Activated gamma-delta T cell treated with Interleukin-2 at 50 U/mL for 16 hours (primary cell): ENCODE measurements around the gene SYNC.
"Not testable (repeated sequence)": the region's sequence is repeated elsewhere in the genome, so short reads cannot be mapped to it uniquely, and the experiment has no call there.

ENCODE experiments used
- DNase-seq: peaks from one replicate; pipeline ENCODE4 v3.0.0-alpha.2; 2020

Gene SYNC

DNA sequence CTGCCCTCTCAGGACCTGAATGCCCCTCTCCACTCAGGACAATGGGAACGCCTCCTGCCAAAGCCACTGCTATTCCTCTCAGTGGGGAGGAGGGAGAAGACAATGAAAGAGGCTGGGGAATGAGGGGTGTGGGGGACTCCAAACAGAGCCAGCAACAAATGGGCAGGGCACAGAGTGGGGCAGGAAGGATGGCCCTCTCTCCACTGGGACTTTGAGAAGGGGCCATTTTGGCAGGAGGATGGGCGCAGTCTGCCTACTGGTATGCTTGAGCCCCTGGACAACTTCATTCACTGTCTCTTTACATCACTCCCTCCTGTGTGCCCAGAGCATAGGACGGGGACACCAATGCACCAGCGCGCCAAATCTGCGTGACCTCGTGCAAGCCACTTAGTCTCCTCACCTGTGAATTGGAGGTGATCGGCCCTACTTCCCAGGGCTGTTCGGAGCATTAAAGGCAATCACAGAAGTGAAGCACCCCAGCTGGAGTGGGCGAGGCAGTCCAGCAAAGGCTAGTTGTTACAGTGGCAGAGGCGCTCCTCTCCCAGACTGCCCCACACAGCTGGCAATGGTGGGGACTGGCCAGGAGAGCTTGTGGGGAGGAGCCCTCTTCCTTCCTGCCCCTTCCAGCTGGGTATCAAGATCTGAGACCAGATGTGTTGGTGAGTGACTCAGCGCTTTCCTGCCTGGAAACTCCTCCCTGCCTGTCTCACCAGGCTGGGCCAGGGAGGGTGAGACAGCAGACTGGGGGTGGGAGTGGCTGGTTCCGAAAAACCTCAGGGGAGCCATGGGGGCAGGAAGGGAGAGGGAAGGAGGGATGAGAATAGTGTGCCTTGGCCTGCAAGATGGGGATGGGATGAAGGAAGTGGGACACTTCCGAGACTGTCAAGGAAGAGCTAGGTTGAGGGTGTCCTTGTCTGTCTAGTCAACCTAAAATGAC is 22.4 kb upstream of the SYNC start:
- no peak for DNase-seq

DNA sequence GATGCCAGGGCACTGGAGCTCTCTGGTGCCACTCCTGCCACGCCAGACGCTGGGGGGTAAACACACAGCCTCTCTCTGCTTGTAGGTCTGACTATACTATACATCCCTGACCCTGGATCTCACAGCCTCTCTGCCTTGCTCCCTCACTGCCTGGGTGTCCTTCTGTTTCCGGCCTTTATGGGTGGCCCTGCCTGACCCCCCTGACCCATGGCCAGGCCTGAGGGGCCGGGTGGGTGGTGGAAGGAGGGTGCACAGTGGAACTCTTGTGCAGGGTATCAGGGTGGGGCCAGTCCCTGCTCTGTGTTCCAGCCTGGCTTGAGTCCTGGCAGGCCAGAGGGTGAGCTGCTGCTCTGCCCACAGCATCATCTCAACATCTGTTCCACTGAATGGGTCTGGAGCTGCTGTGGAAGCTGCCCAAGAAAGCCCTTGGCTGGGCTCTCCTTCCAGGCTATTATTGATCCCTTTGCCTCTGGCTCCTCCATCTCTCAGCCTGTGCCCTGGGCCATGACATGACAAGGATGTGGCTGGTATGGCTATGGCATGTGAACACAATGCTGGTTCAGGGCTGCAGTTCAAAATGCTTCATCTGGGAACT is 17.2 kb upstream of the SYNC start:
- DNase-seq = no peak

DNA sequence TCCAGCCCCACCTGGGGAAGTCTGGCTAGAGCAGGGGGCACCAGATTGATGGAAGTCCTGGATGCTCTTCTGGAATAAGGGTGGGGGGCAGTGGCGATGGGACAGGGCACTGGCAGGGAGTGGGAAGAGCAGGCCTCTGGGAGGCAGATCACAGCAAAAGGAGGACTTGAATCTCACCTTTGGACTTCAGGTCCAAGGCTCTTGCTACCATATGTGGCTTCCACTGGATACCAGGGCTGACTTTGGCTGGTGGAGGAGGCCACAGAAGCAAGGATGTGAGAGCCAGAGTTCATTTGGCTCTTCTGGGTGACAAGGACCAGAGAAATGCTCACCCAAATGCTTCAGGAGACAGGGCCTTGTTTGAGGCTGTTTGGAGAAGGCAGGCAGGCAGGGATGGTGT is 16.0 kb upstream of the SYNC start:
- no peak for DNase-seq

DNA sequence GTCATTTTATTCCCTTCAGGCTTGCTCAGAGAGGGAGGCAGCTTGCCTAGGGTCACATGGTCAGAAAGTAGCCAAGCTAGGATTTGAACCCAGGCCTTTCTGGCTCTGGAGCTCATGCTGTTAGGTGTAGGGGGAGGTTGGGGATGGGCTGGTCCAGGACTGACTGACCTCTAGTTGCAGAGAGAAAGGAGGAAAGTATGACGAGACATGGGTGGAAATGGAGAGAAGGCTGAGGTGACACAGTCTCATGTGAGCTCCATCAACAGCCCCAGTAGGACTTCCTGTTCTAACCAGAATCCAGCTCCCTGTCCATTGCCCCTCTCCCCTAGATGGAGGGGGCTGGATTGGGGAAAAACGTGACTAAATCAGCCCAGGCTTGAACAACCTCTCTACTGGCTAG is 15.5 kb upstream of the SYNC start:
- DNase-seq = no peak

DNA sequence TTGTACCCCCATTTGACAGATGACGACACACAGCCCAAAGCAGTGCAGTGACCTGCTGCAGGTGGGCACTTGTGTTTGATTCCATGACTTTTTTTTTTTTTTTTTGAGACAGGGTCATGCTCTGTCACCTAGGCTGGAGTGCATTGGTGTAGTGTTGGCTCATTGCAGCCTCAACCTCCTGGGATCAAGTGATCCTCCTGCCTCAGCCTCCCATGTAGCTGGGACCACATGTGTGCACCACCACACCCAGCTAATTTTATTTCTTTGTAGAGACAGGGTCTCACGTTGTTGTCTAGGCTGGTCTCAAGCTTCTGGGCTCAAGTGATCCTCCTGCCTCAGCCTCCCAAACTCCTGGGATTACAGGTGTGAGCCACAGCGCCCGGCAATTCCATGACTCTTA is 14.9 kb upstream of the SYNC start:
- DNase-seq = no peak

DNA sequence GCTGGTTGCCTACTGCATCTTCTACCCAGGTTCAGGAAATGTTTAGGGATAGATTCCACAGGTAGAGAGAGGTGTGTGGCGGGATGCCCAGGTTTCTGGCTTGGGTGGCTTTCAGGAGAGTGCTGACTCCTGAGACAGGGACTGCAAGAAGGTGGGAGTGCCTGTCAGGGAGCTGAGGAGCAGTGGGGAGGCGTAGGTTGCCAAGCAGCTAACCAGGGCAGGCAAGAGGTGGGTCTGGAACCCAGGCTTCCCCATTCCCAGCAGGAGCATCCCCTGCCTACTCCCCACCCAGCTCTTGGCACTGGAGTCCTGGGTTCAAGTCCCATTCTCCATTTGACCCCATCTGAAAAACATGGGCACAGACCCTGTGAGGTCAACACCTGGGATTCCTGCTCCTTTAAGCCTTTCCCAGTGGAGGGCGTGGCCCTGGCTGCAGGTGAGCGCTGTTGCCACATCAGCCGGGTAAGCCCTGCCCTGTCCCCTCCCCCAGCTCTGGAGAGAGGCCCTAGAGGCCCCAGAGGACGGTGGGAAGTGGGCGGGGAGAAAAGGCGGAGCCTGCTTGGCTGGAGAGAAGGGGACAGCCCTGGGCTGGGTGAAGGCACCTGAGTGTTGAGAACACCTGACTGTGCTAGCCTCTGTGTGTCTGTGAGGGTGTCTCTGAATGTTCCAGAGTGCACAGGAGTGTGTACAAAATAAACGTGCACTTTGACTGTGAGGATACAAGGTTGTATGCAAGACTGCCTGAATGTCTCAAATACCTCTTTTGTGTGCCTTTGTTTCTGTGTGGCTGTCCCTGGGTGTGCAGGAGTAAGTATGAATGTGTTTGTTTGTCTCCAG is 14.0 kb upstream of the SYNC start:
- DNase-seq = no peak

DNA sequence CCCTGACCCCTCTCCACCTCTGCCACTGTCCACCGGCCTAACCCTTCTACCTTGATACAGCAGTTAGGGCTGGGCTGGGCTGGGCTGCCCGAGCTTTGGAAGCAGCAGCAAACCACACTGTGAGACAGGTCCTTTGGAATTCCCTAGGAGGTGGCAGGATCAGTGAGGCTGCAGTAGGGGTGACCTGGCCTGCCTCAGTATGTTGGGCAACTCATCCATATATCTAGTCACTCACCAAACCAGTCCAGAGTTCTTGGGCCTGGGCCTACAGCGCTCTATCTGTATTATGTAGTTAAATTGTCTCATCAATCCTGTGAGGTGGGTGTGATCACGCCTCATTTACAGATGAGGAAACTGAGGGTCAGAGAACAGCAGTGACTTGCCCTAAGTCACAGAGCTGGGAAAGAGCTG is 13.3 kb upstream of the SYNC start:
- DNase-seq = no peak

DNA sequence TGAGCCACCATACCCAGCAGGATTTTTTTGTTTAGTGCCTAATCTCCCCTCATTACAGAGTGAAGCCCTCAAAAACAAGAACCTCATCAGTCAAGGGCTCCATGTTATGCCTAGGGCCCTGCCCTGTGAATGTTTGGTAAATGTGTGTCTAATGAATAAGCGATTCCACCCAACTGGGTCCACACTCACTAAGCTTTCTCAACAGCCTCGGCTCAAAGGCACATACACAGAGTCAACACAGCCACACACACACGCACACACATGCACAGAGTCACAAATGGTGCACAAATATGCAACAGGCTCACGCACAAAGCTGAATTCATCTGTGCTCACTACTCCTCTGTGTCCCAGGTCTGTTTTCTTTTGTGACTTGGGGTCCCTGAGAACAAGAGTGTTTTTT is 11.7 kb upstream of the SYNC start:
- no peak for DNase-seq

DNA sequence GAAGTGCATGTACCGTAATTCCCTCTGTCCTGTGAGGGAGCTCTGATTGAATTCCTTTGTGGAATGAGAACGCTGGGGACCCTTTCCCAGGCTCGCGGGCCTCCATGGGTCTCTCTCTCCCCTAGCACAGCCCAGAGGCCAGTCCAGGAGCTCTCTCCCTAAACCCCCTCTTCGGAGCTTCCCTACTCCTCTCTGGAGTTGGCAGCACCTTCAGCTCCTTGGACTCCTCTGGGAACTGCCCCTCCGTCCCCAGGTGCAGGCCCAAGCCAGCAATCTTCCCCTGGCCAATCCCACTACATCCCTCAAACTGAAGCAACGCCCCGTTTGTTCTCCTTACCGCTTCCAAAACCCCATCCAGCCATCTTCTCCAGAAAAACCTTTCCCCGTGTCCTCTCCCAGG is 10.5 kb upstream of the SYNC start:
- no peak for DNase-seq

DNA sequence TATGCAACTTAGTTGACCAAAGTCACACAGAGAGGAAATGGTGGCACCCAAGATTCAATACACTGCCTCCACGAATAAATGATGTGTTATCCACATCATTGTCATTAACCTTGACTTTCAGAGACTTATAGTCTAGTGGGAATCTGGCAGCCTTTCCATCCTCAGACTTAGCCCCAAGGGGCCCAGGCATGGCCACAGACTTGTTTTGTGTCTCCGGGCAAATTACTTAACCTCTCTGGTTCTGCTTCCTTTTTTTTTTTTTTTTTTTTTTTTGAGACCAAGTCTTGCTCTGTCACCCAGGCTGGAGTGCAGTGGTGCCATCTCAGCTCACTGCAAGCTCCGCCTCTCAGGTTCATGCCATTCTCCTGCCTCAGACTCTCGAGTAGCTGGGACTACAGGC is 8.7 kb upstream of the SYNC start:
- DNase-seq = not testable (repeated sequence)

DNA sequence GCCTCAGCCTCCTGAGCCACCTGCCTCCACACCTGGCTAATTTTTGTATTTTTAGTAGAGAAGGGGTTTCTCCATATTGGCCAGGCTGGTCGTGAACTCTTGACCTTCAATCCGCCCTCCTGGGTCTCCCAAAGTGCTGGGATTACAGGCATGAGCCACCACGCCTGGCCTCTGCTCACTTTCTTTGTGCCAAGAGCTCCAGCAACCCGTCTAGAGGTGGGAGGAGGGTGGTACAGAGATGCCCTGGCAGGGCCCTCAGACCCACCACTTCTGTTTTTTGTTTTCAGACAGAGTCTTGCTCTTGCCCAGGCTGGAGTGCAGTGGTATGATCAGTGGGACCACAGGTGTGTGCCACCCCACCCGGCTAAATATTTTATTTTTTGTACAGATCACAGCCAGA is 6.9 kb upstream of the SYNC start:
- no peak for DNase-seq

DNA sequence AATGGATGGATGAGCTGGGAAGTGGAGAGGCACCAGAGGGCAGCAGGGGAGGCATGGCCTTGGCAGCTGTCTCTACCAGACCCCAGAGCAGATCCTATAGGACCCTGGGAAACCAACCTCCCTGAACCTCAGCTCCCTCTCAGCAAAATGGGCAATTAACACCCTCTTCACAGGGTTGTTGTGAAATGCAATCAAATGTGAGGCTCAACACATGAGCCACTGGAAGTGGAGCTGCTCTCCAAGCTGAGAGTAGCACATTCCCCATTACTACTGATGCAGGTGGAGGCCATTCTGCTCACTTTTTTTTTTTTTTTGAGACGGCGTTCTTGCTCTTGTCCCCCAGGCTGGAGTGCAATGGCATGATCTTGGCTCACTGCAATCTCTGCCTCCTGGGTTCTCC is 6.5 kb upstream of the SYNC start:
- no peak for DNase-seq

DNA sequence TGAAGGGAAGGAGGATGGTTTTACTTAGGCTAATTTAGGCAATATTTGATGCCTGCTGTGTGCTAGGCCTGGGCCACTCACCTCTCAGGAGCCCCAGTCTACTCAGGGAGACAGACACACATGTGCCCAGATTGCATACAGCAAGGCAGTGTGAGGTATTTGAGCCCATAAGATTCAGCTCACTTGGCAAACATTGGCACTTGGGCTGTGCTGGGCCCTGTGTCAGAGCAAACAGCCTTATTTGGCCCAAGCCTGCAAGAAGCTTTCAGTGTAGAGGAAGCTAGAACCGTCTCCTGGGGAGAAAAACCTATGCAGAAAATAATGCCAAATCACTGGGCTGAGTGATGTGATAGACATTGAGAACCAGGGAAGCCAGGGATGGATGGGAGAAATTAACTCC is 3.9 kb upstream of the SYNC start:
- DNase-seq = no peak

DNA sequence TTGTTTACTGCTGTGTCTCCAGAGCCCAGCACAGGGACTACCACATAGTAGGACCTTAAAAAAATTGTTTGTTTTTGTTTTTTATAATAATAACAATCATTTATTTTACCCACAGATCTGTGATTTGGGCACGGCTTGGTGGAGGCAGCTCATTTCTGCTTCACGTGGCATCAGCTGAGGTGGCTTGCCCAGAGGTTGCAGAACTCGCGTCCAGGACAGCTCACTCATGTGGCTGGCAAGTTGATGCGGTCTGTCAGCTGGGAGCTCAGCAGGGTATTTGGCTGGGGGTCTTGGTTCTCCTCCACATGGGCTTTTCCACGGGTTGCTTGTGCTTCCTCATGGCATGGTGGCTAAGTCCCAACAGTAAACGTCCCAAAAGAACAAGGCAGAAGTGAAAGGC is 2.9 kb upstream of the SYNC start:
- no peak for DNase-seq

DNA sequence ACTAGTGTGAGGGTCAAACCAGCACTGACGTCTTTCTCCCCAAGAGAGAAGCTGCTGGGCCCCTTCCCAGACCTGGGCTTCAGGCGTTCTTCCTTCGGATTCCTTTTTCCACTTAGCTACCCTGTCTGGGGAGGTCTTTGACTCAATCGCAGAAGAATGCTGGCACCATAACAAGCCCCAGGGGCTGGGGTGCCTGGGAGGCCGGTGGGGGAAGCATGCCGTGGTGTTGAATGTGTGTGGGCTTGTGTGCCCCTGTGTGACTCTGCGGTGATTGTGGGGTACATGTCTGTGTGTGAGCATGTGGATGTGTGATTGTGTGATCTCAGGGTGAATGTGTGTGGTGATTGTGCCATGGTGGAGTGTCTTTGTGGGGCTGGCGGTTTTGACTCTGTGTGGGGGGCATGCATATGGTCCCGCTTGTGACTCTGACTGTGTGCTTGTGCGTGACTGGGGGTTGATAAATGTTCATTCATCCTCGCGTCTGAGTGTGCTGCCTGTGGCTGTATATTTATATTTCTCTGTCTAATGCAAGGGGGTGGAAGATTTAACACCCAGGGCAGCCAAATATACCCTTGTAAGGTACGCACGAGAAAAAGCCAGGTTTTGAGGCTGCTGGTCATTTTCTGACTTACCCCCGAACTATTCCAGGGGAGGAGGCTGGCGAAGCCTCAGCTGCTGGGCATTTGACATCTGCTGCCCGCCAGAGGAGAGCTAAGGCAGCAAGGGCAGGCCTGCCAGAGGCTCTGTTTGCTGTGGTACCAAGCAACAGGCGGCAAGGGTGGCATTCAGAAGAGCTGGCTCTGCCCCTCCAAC is 1.1 kb upstream of the SYNC start:
- no peak for DNase-seq

DNA sequence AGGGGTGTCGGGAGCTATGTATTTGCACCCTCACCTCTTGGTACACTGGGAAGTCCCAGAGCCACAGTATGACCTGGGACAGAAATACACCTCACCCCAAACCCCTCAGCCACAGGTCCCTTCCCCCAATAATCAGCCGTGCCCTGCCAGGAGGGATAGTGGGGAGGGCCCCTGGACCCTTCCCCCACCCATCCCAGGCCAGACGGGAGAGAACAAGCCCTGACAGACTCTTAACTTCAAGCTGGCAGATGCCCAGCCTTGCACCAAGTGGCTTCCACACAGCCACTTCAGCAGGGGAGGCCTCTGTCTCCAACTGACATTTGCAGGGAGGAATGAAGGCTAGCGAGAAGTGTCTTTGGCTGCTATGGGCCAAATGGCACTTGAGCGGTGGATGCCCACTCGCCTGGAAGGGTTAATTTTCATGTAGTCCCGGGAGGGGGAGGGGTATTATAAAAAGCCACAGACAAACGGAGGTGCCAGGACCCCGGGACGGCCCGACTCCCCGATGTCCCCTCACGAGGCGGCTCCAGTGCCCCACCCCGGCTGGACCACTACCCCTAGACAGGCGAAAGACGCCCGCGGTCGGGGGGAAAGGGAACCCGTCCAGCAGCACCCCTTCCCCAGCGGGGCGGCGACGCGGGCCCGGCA is 495 bp downstream of the SYNC start:
- no peak for DNase-seq

DNA sequence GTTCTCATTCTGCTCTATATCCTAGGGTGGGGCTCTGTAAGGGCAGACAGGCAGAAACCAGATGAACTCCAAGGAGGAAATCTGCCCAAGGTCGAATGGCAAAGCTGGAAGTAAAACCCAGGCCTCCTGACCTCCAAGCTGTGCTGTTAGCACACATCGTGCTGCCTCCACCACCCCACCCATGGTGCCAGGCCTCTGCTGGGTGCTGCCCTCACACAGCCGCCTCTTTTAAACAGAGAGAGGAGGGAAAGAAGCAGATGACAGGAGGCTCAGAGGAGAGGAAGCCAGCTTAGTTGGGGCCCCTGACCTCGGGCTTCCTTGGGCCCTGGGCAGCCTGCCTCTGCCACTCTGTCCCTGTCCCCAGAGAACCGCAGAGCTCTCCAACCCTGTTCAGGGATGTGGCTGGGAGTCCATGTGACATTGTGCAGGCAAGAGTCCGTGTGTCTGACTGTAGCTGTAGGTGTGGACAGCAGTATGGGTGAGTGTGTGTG is 1.1 kb downstream of the SYNC start:
- no peak for DNase-seq

DNA sequence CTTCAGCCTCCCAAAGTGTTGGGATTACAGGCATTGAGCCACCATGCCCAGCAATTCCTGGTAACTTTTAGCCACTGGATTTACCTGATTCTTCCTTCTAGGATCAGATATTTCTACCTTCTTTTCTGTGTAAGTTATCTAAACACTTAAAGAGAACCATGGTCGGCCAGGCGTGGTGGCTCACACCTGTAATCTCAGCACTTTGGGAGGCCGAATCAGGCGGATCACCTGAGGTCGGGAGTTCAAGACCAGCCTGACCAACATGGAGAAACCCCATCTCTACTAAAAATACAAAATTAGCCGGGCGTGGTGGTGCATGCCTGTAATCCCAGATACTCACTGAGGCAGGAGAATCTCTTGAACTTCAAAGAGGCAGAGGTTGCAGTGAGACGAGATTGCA is 5.6 kb downstream of the SYNC start:
- not testable (repeated sequence) for DNase-seq

DNA sequence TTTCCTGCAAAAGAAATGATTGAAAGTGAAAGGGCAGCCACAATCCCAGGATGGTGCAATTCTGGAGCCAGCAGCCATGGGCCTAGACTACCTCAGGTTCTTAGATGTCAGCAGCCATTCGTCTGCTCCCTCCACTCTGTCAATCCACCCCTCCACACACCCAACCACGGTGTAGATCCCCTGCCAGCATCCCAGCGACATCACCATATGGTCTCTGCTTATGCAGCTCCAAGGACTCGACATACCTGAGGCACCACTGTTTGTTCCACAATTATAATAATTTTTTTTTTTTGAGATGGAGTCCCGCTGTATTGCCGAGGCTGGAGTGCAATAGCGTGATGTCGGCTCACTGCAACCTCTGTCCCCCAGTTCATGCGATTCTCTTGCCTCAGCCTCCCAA is 6.5 kb downstream of the SYNC start:
- no peak for DNase-seq

DNA sequence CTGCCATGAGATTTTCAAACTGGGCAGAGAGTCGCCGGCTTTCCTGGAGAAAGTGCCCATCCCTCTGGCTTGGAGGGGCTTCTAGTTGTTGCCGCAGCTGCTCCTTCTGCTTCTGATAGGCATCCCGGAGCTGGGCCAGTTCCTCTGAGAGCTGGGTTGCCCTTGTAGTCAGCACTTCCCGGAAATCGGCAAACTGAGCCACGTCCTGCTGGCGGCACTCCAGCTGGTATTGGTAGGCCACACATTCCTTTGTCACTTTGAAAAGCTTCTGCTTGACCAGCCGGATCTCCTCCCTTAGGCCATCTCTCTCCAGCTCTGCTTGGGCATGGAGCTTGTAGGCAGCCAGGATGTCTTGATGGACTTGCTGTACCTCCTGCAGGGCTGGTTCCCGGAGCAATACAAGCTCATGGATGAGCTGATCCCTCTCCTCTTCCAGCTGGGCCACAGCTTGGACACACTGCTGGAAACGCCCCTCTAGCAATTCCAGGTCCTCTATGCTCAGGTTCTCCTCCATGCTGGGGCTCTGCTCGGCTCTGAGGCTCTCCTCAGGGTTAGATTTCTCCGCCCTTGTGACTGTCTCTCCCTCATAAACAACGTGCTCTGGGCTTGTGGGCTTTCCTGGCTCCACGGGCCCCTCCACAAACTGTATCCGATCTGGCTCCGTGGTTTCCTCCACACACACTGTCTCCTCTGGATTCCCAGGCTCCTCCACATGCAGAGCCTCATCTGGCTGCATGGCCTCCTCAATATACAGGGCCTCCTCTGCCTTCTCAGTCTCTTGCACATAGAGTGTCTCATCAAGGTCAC is 7.3 kb downstream of the SYNC start:
- no peak for DNase-seq

DNA sequence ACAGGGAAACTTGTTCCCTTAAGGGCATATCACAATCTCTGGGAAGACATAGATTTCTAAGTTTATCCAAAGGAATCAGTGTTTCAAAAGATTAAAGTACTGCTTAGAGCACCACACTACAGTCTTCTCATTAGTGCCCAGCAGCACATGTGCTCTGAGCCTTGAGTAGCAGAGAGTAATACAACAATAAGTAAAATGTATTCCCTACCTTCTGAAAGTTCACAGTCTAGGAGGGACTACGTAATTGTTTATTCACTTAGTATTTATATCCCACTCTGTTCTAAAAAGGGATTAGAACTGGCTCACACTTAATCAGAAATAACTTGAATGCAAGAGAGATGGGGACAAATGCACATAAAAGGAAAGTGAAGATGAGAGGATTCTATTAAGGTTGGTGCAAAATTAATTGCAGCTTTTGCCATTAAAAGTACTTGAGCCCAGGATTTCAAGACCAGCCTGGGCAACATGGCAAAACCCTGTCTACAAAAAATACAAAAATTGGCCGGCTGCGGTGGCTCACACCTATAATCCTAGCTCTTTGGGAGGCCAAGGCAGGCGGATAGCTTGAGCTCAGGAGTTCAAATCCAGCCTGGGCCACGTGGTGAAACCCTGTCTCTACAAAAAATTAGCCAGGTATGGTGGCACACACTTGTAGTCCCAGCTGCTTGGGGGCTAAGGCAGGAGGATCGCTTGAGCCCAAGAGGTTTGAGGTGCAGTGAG is 9.0 kb downstream of the SYNC start:
- no peak for DNase-seq
